GM13976 (cell line): Measurements from ENCODE around the gene DCAF4.
"Not testable (repeated sequence)": the region's sequence is repeated elsewhere in the genome, so short reads cannot be mapped to it uniquely, and the experiment has no call there.

Experiments used
- DNase-seq: peaks from one replicate; pipeline ENCODE4 v3.0.0; 2012; ENCODE audit warnings: low spot score
- CTCF ChIP-seq: IDR thresholded peaks from 2 replicates; pipeline ENCODE4 v1.5.1; 2012; ENCODE audit warnings: borderline replicate concordance, mild to moderate bottlenecking; ENCODE audit not compliant: insufficient read depth; ENCODE audit errors: extremely low read depth, missing control alignments, control extremely low read depth
- in situ Hi-C: fragments of 300-500 bp; cut with MboI; formaldehyde crosslinking; loops from one replicate; pipeline ENCODE4 v1.12.0; 2022; ENCODE audit warnings: low sequenced_read_pairs, mixed read lengths, inconsistent platforms; ENCODE audit not compliant: unreplicated experiment

The DCAF4 gene

GRCh38 chr14:72996916-72997315 is 70.7 kb downstream of the DCAF4 start:
- DNase-seq: no peak
- no peak for TF ChIP-seq CTCF
- in situ Hi-C loops: no loop called here

- TF ChIP-seq CTCF: no peak
- DNase-seq: no peak
- in situ Hi-C loops: no loop called here
Observed at GRCh38 chr14:72998252-72998903, 72.1 kb downstream of the DCAF4 start.

GRCh38 chr14:72999316-72999715 is 73.1 kb downstream of the DCAF4 start:
- TF ChIP-seq CTCF: no peak
- in situ Hi-C loops: no loop called here
- DNase-seq: no peak

- in situ Hi-C loops: no loop called here
- TF ChIP-seq CTCF: no peak
- DNase-seq: no peak
Observed at GRCh38 chr14:73000073-73000472, 73.8 kb downstream of the DCAF4 start.

GRCh38 chr14:73003681-73004080 is 77.4 kb downstream of the DCAF4 start:
- in situ Hi-C loops: no loop called here
- no peak for DNase-seq
- TF ChIP-seq CTCF: no peak

- DNase-seq, in situ Hi-C loops: not testable (repeated sequence)
Observed at GRCh38 chr14:73004641-73005040, 78.4 kb downstream of the DCAF4 start.

- in situ Hi-C loops: no loop called here
- TF ChIP-seq CTCF: no peak
- DNase-seq: no peak
Observed at GRCh38 chr14:73007835-73008234, 81.6 kb downstream of the DCAF4 start.
